WTC11 (cell line): Measurements from ENCODE around the gene TDRD6. TPM values are rescaled to one million over a fixed set of nuclear protein-coding genes. Genes with fewer than 3 reads are reported as not detected.
A peak's percentile ranks its signal among the peaks of the same experiment; 100 is the strongest.

ENCODE experiments used
- ATAC-seq: fragments of 200-7000 bp; cut with Tn5 transposase; 2 replicates; pipeline ENCODE4 v1.10.0; 2021; ENCODE audit warnings: mild to moderate bottlenecking, moderate library complexity
- CTCF ChIA-PET: fragments of 300-600 bp; sonication (Branson Sonifier 250); formaldehyde crosslinking; loops from one replicate; lab custom pipeline; 2021; ENCODE audit warnings: antibody characterized with exemption; lab: Charles Lee
- POLR2A ChIA-PET: fragments of 350-600 bp; sonication (Branson Sonifier 250); formaldehyde crosslinking; loops from one replicate; lab custom pipeline; 2021; ENCODE audit warnings: antibody characterized with exemption; lab: Charles Lee
- DNase-seq: peaks from one replicate; pipeline ENCODE4 v3.0.0; 2021; ENCODE audit warnings: low spot score
- H3K27ac Mint-ChIP-seq: 2 replicates; pipeline ENCODE4 v1.8.0; 2021; ENCODE audit warnings: mixed read lengths
- H3K27me3 Mint-ChIP-seq: 2 replicates; pipeline ENCODE4 v1.8.0; 2021; ENCODE audit warnings: low read depth, mild to moderate bottlenecking, moderate library complexity, mixed read lengths
- H3K36me3 Mint-ChIP-seq: 2 replicates; pipeline ENCODE4 v1.8.0; 2021; ENCODE audit warnings: mixed read lengths
- H3K4me1 Mint-ChIP-seq: 2 replicates; pipeline ENCODE4 v1.8.0; 2022; ENCODE audit warnings: mixed read lengths
- H3K4me3 Mint-ChIP-seq: 2 replicates; pipeline ENCODE4 v1.8.0; 2021; ENCODE audit warnings: mild to moderate bottlenecking, moderate library complexity, mixed read lengths
- H3K9me3 Mint-ChIP-seq: 2 replicates; pipeline ENCODE4 v1.8.0; 2021; ENCODE audit warnings: mixed read lengths
- CBFB ChIP-seq: sonication (generic); formaldehyde crosslinking; IDR thresholded peaks from 2 replicates; pipeline ENCODE4 v1.8.1; 2022; ENCODE audit warnings: mild to moderate bottlenecking, low read depth, missing genetic modification reagents
- CREM ChIP-seq: sonication (generic); formaldehyde crosslinking; IDR thresholded peaks from 2 replicates; pipeline ENCODE4 v1.8.1; 2022; ENCODE audit warnings: mild to moderate bottlenecking, missing genetic modification reagents, moderate library complexity
- ELF4 ChIP-seq: sonication (generic); formaldehyde crosslinking; IDR thresholded peaks from 2 replicates; pipeline ENCODE4 v1.8.1; 2022; ENCODE audit warnings: low read depth, mild to moderate bottlenecking, moderate library complexity, missing genetic modification reagents
- EMX1 ChIP-seq: fragments of 250-450 bp; sonication (Bioruptor Pico); IDR thresholded peaks from 2 replicates; pipeline ENCODE4 v1.8.0; 2021; ENCODE audit warnings: mild to moderate bottlenecking
- FOXJ3 ChIP-seq: sonication (generic); formaldehyde crosslinking; IDR thresholded peaks from 2 replicates; pipeline ENCODE4 v1.9.0; 2021; ENCODE audit warnings: missing genetic modification reagents, mild to moderate bottlenecking, borderline replicate concordance
- FOXK1 ChIP-seq: sonication (generic); formaldehyde crosslinking; IDR thresholded peaks from 2 replicates; pipeline ENCODE4 v1.8.0; 2022; ENCODE audit warnings: mild to moderate bottlenecking, moderate library complexity, missing genetic modification reagents
- FOXP1 ChIP-seq: sonication (generic); formaldehyde crosslinking; IDR thresholded peaks from 2 replicates; pipeline ENCODE4 v1.8.0; 2022; ENCODE audit warnings: missing genetic modification reagents, mild to moderate bottlenecking, moderate library complexity, borderline replicate concordance
- GTF2I ChIP-seq: fragments of 250-450 bp; sonication (Bioruptor Pico); conservative IDR thresholded peaks from 2 replicates; pipeline ENCODE4 v1.4.0; 2021; ENCODE audit warnings: mild to moderate bottlenecking
- HMGA2 ChIP-seq: fragments of 250-450 bp; sonication (Bioruptor Pico); IDR thresholded peaks from 2 replicates; pipeline ENCODE4 v1.4.0; 2021; ENCODE audit warnings: mild to moderate bottlenecking, moderate library complexity
- JAZF1 ChIP-seq: fragments of 250-450 bp; sonication (Bioruptor Pico); IDR thresholded peaks from 2 replicates; pipeline ENCODE4 v1.9.0; 2021; ENCODE audit warnings: moderate library complexity, mild to moderate bottlenecking, inconsistent platforms
- SMAD3 ChIP-seq: sonication (generic); formaldehyde crosslinking; IDR thresholded peaks from 2 replicates; pipeline ENCODE4 v1.8.0; 2022; ENCODE audit warnings: missing genetic modification reagents, mild to moderate bottlenecking, borderline replicate concordance
- SP1 ChIP-seq: sonication (generic); formaldehyde crosslinking; conservative IDR thresholded peaks from 2 replicates; pipeline ENCODE4 v1.8.1; 2022; ENCODE audit warnings: missing genetic modification reagents
- ZNF121 ChIP-seq: sonication (generic); formaldehyde crosslinking; IDR thresholded peaks from 2 replicates; pipeline ENCODE4 v1.8.0; 2023; ENCODE audit warnings: missing genetic modification reagents
- total RNA-seq: library from RNA; stranded (reverse); gene quantifications from 3 replicates; pipeline ENCODE4 v1.2.3, GENCODE V29; 2021
- TF ChIP-seq, protein P1 (sequence below): fragments of 250-450 bp; sonication (Bioruptor Pico); IDR thresholded peaks from 2 replicates; pipeline ENCODE4 v1.9.0; 2021; ENCODE audit warnings: moderate library complexity, mild to moderate bottlenecking, inconsistent platforms, borderline replicate concordance
- TF ChIP-seq, protein P2 (sequence below): fragments of 250-450 bp; sonication (Bioruptor Pico); IDR thresholded peaks from 2 replicates; pipeline ENCODE4 v1.9.0; 2021; ENCODE audit warnings: mild to moderate bottlenecking
- TF ChIP-seq, protein P3 (sequence below): sonication (generic); formaldehyde crosslinking; IDR thresholded peaks from 2 replicates; pipeline ENCODE4 v1.8.0; 2023; ENCODE audit warnings: missing genetic modification reagents, mild to moderate bottlenecking, borderline replicate concordance
- TF ChIP-seq, protein P4 (sequence below): sonication (generic); formaldehyde crosslinking; IDR thresholded peaks from 2 replicates; pipeline ENCODE4 v1.8.1; 2022; ENCODE audit warnings: mild to moderate bottlenecking, moderate library complexity, missing genetic modification reagents
- TF ChIP-seq, protein P5 (sequence below): sonication (generic); formaldehyde crosslinking; IDR thresholded peaks from 2 replicates; pipeline ENCODE4 v1.8.0; 2023; ENCODE audit warnings: missing genetic modification reagents
- TF ChIP-seq, protein P6 (sequence below): fragments of 250-450 bp; sonication (Bioruptor Pico); IDR thresholded peaks from 2 replicates; pipeline ENCODE4 v1.9.0; 2021; ENCODE audit warnings: mild to moderate bottlenecking

Gene TDRD6
- total RNA-seq, 1 experiment from 2014 or later, result 0.04 TPM

DNA sequence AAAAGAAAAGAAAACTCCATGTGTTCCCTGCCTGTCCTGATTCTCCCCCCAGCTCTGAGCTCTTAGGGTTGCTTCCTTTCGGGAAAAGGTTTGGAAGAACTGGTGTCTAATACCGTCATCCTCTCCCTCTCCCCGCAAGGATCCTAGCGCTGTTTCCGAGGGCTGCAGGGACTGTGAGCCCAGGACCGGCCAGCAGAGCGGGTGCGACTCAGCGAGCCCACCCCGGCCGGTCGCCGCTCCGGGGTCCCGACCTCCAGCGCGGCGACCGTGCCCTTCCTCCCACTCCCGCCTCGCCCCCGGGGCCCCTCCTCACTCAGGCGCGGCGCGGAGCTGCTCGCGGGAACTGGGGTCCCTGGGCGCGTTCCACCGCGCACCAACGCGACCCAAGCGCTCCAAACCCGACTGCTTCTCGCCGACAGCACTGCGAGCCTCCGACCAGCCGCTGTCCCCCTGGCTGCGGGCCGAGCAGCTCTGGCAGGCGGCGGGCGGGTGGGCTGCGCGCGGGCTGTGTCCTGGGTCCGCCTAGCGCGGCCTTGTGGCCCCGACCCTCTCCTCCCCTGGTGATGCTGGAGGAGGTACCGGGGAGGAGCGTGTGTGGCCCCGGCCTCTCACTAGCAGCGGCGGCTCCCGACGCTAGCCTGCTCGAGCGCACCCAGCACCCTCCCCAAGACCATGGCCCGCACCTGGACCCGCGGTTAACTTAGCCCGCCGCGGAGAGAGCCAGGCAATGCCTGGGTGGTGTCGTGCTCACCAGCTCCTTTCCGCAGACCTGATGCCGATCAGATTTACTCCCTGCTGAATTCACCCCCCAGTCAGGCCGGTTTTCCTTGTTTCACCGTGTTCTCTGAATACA, 47.4 kb downstream of the TDRD6 start, which contains the start of gene PLA2G7 (continued):
- TF ChIP-seq, protein P1, sequence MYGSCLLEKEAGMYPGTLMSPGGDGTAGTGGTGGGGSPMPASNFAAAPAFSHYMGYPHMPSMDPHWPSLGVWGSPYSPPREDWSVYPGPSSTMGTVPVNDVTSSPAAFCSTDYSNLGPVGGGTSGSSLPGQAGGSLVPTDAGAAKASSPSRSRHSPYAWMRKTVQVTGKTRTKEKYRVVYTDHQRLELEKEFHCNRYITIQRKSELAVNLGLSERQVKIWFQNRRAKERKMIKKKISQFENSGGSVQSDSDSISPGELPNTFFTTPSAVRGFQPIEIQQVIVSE, result no peak
- TF ChIP-seq CBFB (CRISPR knock-in tag) (no peak), ZNF121 (CRISPR knock-in tag) (peak; percentile 64), JAZF1 (CRISPR knock-in tag) (no peak), FOXP1 (CRISPR knock-in tag) (peak; percentile 67; the same call in 1 of the 2 replicates), HMGA2 (CRISPR knock-in tag) (no peak), GTF2I (no peak), SP1 (no peak), SMAD3 (CRISPR knock-in tag) (peak; percentile 82)
- TF ChIP-seq, protein P2, sequence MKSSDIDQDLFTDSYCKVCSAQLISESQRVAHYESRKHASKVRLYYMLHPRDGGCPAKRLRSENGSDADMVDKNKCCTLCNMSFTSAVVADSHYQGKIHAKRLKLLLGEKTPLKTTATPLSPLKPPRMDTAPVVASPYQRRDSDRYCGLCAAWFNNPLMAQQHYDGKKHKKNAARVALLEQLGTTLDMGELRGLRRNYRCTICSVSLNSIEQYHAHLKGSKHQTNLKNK (CRISPR knock-in tag), result no peak
- TF ChIP-seq, protein P3, sequence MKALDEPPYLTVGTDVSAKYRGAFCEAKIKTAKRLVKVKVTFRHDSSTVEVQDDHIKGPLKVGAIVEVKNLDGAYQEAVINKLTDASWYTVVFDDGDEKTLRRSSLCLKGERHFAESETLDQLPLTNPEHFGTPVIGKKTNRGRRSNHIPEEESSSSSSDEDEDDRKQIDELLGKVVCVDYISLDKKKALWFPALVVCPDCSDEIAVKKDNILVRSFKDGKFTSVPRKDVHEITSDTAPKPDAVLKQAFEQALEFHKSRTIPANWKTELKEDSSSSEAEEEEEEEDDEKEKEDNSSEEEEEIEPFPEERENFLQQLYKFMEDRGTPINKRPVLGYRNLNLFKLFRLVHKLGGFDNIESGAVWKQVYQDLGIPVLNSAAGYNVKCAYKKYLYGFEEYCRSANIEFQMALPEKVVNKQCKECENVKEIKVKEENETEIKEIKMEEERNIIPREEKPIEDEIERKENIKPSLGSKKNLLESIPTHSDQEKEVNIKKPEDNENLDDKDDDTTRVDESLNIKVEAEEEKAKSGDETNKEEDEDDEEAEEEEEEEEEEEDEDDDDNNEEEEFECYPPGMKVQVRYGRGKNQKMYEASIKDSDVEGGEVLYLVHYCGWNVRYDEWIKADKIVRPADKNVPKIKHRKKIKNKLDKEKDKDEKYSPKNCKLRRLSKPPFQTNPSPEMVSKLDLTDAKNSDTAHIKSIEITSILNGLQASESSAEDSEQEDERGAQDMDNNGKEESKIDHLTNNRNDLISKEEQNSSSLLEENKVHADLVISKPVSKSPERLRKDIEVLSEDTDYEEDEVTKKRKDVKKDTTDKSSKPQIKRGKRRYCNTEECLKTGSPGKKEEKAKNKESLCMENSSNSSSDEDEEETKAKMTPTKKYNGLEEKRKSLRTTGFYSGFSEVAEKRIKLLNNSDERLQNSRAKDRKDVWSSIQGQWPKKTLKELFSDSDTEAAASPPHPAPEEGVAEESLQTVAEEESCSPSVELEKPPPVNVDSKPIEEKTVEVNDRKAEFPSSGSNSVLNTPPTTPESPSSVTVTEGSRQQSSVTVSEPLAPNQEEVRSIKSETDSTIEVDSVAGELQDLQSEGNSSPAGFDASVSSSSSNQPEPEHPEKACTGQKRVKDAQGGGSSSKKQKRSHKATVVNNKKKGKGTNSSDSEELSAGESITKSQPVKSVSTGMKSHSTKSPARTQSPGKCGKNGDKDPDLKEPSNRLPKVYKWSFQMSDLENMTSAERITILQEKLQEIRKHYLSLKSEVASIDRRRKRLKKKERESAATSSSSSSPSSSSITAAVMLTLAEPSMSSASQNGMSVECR, result no peak; the same call in 1 of the 2 replicates
- TF ChIP-seq, all 79 proteins: peak for 6

DNA sequence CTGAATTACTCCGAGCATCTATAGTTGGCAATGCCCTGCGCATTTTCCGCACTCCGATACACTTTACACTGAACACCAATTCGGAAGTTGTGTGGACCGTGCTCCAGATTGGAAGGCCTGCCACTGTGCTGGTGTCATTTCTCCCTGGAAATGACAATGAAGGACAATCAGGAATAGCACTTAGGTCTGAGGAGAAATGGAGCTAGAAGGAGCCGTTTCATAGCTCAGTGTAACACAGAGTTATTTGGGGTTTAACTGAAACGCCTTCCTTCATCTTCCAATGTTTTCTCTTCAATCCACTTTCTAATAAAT, 48.0 kb downstream of the TDRD6 start:
- POLR2A ChIA-PET, result interaction anchor here (1.0 to 1.1 kb wide), 3 partner anchors 14 to 248 kb away, joined by 3 to 4 read pairs (median 3); no protein-coding TSS in a partner anchor
- H3K9me3 Mint-ChIP-seq, result no peaks in the 10 kb centered on the region
- no peak overlapping the region for H3K27ac Mint-ChIP-seq
- DNase-seq, result no peak
- H3K36me3 Mint-ChIP-seq, result no peaks in the 10 kb centered on the region
- H3K4me1 Mint-ChIP-seq, result peaks cover 32% of the 10 kb centered on the region
- TF ChIP-seq FOXJ3, result no peak
- no peak for TF ChIP-seq FOXP1 (CRISPR knock-in tag)
- TF ChIP-seq, protein P4, sequence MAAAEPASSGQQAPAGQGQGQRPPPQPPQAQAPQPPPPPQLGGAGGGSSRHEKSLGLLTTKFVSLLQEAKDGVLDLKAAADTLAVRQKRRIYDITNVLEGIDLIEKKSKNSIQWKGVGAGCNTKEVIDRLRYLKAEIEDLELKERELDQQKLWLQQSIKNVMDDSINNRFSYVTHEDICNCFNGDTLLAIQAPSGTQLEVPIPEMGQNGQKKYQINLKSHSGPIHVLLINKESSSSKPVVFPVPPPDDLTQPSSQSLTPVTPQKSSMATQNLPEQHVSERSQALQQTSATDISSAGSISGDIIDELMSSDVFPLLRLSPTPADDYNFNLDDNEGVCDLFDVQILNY (CRISPR knock-in tag), result no peak
- TF ChIP-seq, protein P2 (CRISPR knock-in tag), result no peak
- TF ChIP-seq EMX1, result no peak
- no peak for ATAC-seq
- CTCF ChIA-PET, result interaction anchor here (1.1 to 3.4 kb wide), 4 partner anchors 11 to 244 kb away, joined by 3 to 19 read pairs (median 8); partner anchors contain the start of genes ANKRD66 and RCAN2
- peak overlapping the region; percentile 92 for H3K4me3 Mint-ChIP-seq
- peaks cover 42% of the 10 kb centered on the region for H3K27me3 Mint-ChIP-seq

DNA sequence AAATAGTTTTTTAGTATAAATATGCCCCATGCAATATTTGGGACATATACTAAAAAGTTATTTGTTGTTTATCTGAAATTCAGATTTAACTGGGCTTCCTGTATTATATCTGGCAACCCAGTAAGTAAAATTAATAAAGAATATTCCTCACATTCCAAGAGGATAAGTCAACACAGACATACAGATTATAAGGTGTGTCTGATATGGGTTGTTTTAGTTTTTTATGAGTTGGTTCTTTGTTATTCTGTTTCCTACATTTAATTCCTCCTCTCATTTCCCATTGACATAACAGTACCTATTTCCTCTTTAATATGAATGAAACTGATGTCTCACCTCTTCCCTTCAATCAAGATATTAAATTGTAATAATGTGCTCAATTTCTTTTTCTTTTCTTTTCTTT, 49.2 kb downstream of the TDRD6 start:
- ATAC-seq (no peak), DNase-seq (no peak)
- H3K4me3 Mint-ChIP-seq, result no peak overlapping the region
- ChIA-PET CTCF (no interaction called here), POLR2A (no interaction called here)
- no peaks in the 10 kb centered on the region; the same call in 1 of the 2 replicates for H3K9me3 Mint-ChIP-seq
- no peak overlapping the region for H3K27ac Mint-ChIP-seq
- H3K36me3 Mint-ChIP-seq, result no peaks in the 10 kb centered on the region
- H3K27me3 Mint-ChIP-seq, result peaks cover 42% of the 10 kb centered on the region
- peaks cover 39% of the 10 kb centered on the region for H3K4me1 Mint-ChIP-seq
- TF ChIP-seq ELF4 (CRISPR knock-in tag), result no peak
- no peak for TF ChIP-seq FOXK1 (CRISPR knock-in tag)
- no peak for TF ChIP-seq CREM (CRISPR knock-in tag)
- TF ChIP-seq, protein P5, sequence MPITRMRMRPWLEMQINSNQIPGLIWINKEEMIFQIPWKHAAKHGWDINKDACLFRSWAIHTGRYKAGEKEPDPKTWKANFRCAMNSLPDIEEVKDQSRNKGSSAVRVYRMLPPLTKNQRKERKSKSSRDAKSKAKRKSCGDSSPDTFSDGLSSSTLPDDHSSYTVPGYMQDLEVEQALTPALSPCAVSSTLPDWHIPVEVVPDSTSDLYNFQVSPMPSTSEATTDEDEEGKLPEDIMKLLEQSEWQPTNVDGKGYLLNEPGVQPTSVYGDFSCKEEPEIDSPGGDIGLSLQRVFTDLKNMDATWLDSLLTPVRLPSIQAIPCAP (CRISPR knock-in tag), result no peak
- TF ChIP-seq, protein P6, sequence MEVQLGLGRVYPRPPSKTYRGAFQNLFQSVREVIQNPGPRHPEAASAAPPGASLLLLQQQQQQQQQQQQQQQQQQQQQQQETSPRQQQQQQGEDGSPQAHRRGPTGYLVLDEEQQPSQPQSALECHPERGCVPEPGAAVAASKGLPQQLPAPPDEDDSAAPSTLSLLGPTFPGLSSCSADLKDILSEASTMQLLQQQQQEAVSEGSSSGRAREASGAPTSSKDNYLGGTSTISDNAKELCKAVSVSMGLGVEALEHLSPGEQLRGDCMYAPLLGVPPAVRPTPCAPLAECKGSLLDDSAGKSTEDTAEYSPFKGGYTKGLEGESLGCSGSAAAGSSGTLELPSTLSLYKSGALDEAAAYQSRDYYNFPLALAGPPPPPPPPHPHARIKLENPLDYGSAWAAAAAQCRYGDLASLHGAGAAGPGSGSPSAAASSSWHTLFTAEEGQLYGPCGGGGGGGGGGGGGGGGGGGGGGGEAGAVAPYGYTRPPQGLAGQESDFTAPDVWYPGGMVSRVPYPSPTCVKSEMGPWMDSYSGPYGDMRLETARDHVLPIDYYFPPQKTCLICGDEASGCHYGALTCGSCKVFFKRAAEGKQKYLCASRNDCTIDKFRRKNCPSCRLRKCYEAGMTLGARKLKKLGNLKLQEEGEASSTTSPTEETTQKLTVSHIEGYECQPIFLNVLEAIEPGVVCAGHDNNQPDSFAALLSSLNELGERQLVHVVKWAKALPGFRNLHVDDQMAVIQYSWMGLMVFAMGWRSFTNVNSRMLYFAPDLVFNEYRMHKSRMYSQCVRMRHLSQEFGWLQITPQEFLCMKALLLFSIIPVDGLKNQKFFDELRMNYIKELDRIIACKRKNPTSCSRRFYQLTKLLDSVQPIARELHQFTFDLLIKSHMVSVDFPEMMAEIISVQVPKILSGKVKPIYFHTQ (CRISPR knock-in tag), result no peak
